ENCODE data around the gene ATF7.
A peak's percentile ranks its signal among the peaks of the same experiment; 100 is the strongest.
"Not testable (repeated sequence)": the region's sequence is repeated elsewhere in the genome, so short reads cannot be mapped to it uniquely, and the experiment has no call there.

Gene ATF7

DNA sequence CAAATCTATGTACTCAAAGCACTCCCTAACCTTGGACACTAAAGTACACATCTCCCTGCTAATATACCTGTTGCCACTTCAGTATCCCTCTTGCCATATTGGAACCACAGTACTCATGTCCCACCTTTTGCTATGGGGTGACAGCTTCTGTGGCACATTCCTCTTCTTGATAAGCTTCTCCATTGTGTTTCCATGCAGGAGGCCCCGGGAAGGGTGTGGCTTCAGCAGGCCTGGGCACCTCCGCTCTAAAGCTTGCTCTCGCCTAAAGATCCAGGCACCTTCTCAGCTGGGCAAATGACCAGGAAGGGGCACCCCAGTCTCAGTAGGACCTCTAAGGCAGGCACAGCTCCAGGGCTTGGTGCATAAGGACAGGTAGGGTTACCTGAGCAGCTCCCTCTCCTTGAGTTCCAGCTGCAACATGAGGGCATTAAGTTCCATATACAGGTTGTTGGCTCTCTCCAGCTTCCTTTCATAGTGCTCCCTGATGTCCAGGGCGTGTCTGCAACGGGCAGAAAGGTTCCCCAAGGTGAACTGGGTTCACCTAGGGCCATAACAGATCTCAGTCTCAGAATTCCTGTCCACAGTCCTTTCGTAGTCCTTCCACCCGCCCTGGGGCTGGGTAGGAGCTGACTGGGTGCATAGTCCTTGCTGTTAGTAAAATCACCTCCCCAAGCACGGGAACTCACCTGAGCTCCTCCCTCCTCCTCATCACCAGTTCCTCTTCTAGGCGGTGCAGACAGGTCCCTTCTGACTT, 142.8 kb downstream of the ATF7 start:
- Histone ChIP-seq H3K9ac (ENCODE audit: low read length) (no peak overlapping the region), H3K27ac (ENCODE audit: low read length) (peak overlapping the region; percentile 8; the same call in 1 of the 2 replicates), H3K27me3 (ENCODE audit: low read depth, low read length) (no peaks in the 10 kb centered on the region), H3K4me3 (ENCODE audit: low read length) (no peak overlapping the region), H3K79me2 (ENCODE audit: low read length) (peaks cover 7% of the 10 kb centered on the region), H3K9me3 (ENCODE audit: insufficient read depth, low read length) (no peaks in the 10 kb centered on the region), H3K36me3 (replicated peaks; ENCODE audit: low read depth, low read length) (peaks cover 42% of the 10 kb centered on the region), H3K4me1 (ENCODE audit: low read length) (0 out of 2 replicates have a peak, but pooled peaks cover 4% of the 10 kb centered on the region), H3K4me2 (ENCODE audit: low read length) (no peak overlapping the region), H2AFZ (ENCODE audit: low read depth, low read length) (no peak overlapping the region), H4K20me1 (ENCODE audit: insufficient read depth, low read length) (peaks cover 38% of the 10 kb centered on the region)
- TF ChIP-seq, protein P1, sequence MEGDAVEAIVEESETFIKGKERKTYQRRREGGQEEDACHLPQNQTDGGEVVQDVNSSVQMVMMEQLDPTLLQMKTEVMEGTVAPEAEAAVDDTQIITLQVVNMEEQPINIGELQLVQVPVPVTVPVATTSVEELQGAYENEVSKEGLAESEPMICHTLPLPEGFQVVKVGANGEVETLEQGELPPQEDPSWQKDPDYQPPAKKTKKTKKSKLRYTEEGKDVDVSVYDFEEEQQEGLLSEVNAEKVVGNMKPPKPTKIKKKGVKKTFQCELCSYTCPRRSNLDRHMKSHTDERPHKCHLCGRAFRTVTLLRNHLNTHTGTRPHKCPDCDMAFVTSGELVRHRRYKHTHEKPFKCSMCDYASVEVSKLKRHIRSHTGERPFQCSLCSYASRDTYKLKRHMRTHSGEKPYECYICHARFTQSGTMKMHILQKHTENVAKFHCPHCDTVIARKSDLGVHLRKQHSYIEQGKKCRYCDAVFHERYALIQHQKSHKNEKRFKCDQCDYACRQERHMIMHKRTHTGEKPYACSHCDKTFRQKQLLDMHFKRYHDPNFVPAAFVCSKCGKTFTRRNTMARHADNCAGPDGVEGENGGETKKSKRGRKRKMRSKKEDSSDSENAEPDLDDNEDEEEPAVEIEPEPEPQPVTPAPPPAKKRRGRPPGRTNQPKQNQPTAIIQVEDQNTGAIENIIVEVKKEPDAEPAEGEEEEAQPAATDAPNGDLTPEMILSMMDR (IDR thresholded peaks at IDR 0.05; ENCODE audit: low read depth, low read length), result no peak
- no peak for TF ChIP-seq EZH2phosphoT487 (IDR thresholded peaks at IDR 0.05; ENCODE audit: low read depth)

DNA sequence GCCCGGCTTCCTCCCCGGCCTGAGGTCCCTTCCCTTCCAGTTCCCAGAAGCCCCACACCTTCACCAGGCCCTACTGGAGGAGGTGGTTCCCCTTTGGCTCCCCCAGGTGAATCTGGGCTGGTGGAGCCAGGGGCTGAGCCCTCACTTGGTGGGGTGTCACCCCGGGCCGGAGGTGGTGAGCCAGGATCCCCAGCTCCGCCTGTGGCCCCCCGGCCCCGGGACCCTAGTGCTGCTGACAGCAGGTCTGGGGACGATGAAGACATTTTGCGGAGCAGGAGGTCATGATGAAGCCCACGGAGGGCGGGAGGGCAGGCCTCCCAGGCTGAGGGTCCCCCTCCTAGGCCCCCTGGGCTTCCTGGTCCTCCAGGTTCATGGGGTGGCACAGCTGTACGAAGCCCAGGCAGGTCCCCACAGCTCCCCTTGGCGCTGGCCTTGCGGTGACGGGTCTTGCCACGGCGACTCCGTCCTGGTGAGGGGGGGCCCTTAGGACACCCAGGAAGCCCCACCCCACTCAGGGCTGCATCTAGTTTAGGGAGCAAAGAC, 143.5 kb downstream of the ATF7 start:
- TF ChIP-seq, protein P1 (IDR thresholded peaks at IDR 0.05; ENCODE audit: low read depth, low read length), result no peak
- TF ChIP-seq EZH2phosphoT487 (IDR thresholded peaks at IDR 0.05; ENCODE audit: low read depth), result no peak
- Histone ChIP-seq H3K4me3 (ENCODE audit: low read length) (no peak overlapping the region), H4K20me1 (ENCODE audit: insufficient read depth, low read length) (peaks cover 44% of the 10 kb centered on the region), H3K27ac (ENCODE audit: low read length) (no peak overlapping the region), H3K4me1 (ENCODE audit: low read length) (0 out of 2 replicates have a peak, but pooled peaks cover 4% of the 10 kb centered on the region), H3K27me3 (ENCODE audit: low read depth, low read length) (no peaks in the 10 kb centered on the region), H2AFZ (ENCODE audit: low read depth, low read length) (no peak overlapping the region), H3K9ac (ENCODE audit: low read length) (no peak overlapping the region), H3K9me3 (ENCODE audit: insufficient read depth, low read length) (no peaks in the 10 kb centered on the region), H3K79me2 (ENCODE audit: low read length) (peaks cover 10% of the 10 kb centered on the region), H3K4me2 (ENCODE audit: low read length) (no peak overlapping the region), H3K36me3 (replicated peaks; ENCODE audit: low read depth, low read length) (peaks cover 43% of the 10 kb centered on the region)

DNA sequence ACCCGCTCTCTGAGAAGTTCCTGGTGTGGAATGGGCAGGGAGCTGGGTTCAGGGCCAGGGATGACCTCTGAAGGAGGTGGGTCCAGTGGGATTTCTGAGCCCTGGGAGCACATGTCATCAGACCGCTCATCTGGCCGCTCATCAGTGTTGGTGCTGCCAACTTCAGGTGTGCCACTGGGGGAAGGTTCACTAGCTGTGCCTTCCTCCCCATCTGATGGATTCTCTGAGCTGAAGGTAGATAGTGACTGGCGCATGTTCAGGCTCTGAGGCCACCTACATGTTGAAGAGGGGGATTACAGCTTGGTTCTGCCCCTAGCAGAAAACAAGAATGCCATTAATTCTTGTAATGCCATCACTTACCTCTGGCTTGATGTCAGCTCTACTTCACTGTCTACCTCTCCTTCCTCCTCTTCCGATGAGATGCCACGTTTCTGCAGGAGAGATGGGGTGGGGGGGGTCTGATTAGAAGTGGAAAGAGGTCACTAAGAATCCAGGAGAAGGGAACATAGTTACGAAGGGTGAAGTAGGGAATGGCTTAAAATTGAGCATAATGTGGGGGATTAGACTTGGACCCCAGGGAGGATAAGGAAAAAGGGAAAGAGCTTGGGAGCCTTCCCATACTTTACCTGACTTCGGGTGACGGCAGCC, 144.1 kb downstream of the ATF7 start:
- H3K4me2 ChIP-seq (ENCODE audit: low read length), result no peak overlapping the region
- H3K4me1 ChIP-seq (ENCODE audit: low read length), result 0 out of 2 replicates have a peak, but pooled peaks cover 4% of the 10 kb centered on the region
- H2AFZ ChIP-seq (ENCODE audit: low read depth, low read length), result no peak overlapping the region
- peaks cover 47% of the 10 kb centered on the region for H3K36me3 ChIP-seq (replicated peaks; ENCODE audit: low read depth, low read length)
- H3K4me3 ChIP-seq (ENCODE audit: low read length), result no peak overlapping the region
- TF ChIP-seq EZH2phosphoT487 (IDR thresholded peaks at IDR 0.05; ENCODE audit: low read depth), result no peak
- TF ChIP-seq, protein P1 (IDR thresholded peaks at IDR 0.05; ENCODE audit: low read depth, low read length), result peak; percentile 19
- no peak overlapping the region for H3K9ac ChIP-seq (ENCODE audit: low read length)
- H3K27me3 ChIP-seq (ENCODE audit: low read depth, low read length), result no peaks in the 10 kb centered on the region
- peaks cover 46% of the 10 kb centered on the region for H4K20me1 ChIP-seq (ENCODE audit: insufficient read depth, low read length)
- no peak overlapping the region for H3K27ac ChIP-seq (ENCODE audit: low read length)
- H3K79me2 ChIP-seq (ENCODE audit: low read length), result peaks cover 13% of the 10 kb centered on the region
- H3K9me3 ChIP-seq (ENCODE audit: insufficient read depth, low read length), result no peaks in the 10 kb centered on the region

DNA sequence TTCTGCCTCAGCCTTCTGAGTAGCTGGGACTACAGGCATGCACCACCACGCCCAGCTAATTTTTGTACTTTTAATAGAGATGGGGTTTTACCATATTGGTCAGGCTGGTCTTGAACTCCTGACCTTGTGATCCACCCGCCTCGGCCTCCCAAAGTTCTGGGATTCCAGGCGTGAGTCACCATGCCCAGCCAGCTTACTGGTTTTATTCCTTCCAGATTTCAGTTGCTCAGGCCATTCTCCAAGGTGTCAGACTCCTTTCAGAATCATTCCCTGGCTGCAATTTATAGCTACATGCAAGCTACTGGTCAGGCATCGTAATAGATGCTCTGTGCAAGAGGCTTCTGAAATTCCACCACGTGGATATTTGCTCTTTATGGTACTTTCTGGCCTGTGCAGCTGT, 144.7 kb downstream of the ATF7 start:
- Histone ChIP-seq H3K79me2 (ENCODE audit: low read length) (peaks cover 19% of the 10 kb centered on the region), H4K20me1 (ENCODE audit: insufficient read depth, low read length) (peaks cover 52% of the 10 kb centered on the region), H3K36me3 (replicated peaks; ENCODE audit: low read depth, low read length) (peaks cover 53% of the 10 kb centered on the region)
- not testable (repeated sequence) for H3K4me3 ChIP-seq (ENCODE audit: low read length); H2AFZ ChIP-seq (ENCODE audit: low read depth, low read length); H3K4me1 ChIP-seq (ENCODE audit: low read length); H3K4me2 ChIP-seq (ENCODE audit: low read length); H3K9me3 ChIP-seq (ENCODE audit: insufficient read depth, low read length); H3K9ac ChIP-seq (ENCODE audit: low read length); H3K27me3 ChIP-seq (ENCODE audit: low read depth, low read length); H3K27ac ChIP-seq (ENCODE audit: low read length)

All from OCI-LY3 (cell line).